ENCODE data around the gene MAML2. TPM values are rescaled to one million over a fixed set of nuclear protein-coding genes. Genes with fewer than 3 reads are reported as not detected.

The MAML2 gene
- total and polyA plus RNA-seq, 9 of the 15 experiments (the other 6 are each of a cell fraction or from before 2014, with no cell fraction given) = 0.79 to 6.8 (median 4.8) TPM

DNA sequence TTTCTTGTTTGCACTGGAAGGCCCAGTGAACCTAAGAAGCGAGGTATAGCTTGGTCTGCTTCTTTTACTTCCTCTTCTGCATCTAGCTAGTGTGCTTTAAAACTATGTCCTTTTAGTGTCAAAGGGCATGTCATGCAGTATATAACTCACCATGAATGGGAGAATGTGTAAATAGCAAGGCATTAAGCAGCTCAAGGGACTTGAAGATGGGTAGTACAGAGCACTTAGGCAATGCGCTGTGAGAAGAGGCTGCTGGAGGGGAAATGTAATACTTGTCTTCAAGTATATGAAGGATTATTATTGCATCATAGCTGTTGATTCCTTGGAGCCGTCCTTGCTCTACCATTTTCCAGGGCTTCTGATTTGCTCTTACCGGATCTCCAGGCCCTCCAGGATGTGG, 7.6 kb downstream of the MAML2 start (continued):
- TF ChIP-seq MEIS2 (IDR thresholded peaks at IDR 0.05; ENCODE audit: partially characterized antibody) = peak; percentile 92
- no peak for TF ChIP-seq CREBBP (IDR thresholded peaks at IDR 0.05; ENCODE audit: low read depth, low read length)
- TF ChIP-seq, protein P1, sequence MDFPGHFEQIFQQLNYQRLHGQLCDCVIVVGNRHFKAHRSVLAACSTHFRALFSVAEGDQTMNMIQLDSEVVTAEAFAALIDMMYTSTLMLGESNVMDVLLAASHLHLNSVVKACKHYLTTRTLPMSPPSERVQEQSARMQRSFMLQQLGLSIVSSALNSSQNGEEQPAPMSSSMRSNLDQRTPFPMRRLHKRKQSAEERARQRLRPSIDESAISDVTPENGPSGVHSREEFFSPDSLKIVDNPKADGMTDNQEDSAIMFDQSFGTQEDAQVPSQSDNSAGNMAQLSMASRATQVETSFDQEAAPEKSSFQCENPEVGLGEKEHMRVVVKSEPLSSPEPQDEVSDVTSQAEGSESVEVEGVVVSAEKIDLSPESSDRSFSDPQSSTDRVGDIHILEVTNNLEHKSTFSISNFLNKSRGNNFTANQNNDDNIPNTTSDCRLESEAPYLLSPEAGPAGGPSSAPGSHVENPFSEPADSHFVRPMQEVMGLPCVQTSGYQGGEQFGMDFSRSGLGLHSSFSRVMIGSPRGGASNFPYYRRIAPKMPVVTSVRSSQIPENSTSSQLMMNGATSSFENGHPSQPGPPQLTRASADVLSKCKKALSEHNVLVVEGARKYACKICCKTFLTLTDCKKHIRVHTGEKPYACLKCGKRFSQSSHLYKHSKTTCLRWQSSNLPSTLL (IDR thresholded peaks at IDR 0.05) = no peak
- no peak for TF ChIP-seq RBM34 (IDR thresholded peaks at IDR 0.05; ENCODE audit: borderline replicate concordance, insufficient read depth, low read length)
- TF ChIP-seq ATF7 (IDR thresholded peaks at IDR 0.05) = peak; percentile 49; the same call in 1 of the 2 replicates
- TF ChIP-seq ZNF589 (CRISPR knock-in tag; IDR thresholded peaks at IDR 0.05; ENCODE audit: low read depth) = 0 out of 2 replicates have a peak, but pooled peaks have one; percentile 34
- TF ChIP-seq, protein P2, sequence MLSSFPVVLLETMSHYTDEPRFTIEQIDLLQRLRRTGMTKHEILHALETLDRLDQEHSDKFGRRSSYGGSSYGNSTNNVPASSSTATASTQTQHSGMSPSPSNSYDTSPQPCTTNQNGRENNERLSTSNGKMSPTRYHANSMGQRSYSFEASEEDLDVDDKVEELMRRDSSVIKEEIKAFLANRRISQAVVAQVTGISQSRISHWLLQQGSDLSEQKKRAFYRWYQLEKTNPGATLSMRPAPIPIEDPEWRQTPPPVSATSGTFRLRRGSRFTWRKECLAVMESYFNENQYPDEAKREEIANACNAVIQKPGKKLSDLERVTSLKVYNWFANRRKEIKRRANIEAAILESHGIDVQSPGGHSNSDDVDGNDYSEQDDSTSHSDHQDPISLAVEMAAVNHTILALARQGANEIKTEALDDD (IDR thresholded peaks at IDR 0.05) = peak; percentile 86
- TF ChIP-seq TRIM28 (IDR thresholded peaks at IDR 0.05) = no peak
- TF ChIP-seq, protein P3, sequence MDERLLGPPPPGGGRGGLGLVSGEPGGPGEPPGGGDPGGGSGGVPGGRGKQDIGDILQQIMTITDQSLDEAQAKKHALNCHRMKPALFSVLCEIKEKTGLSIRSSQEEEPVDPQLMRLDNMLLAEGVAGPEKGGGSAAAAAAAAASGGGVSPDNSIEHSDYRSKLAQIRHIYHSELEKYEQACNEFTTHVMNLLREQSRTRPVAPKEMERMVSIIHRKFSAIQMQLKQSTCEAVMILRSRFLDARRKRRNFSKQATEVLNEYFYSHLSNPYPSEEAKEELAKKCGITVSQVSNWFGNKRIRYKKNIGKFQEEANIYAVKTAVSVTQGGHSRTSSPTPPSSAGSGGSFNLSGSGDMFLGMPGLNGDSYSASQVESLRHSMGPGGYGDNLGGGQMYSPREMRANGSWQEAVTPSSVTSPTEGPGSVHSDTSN (CRISPR knock-in tag; IDR thresholded peaks at IDR 0.05; ENCODE audit: low read depth) = no peak
- TF ChIP-seq, protein P3 (tag; conservative IDR thresholded peaks at IDR 0.05; ENCODE audit: low read depth) = peak; percentile 87
- no peak for TF ChIP-seq MTF1 (CRISPR knock-in tag; IDR thresholded peaks at IDR 0.05; ENCODE audit: borderline replicate concordance)

Data from K562 (cell line).